Measurements from ENCODE around the gene S100B.
"Not testable (repeated sequence)": the region's sequence is repeated elsewhere in the genome, so short reads cannot be mapped to it uniquely, and the experiment has no call there.

S100B gene

GRCh38 chr21:46585191-46585953, 19.5 kb downstream of the S100B start:
- Histone ChIP-seq H2BK120ac (ENCODE audit: low read depth, low read length) (no peak overlapping the region), H2BK15ac (ENCODE audit: low read length) (no peak overlapping the region), H3K79me1 (ENCODE audit: low read depth, low read length) (no peaks in the 10 kb centered on the region), H2BK12ac (ENCODE audit: low read length) (no peak overlapping the region), H2BK5ac (ENCODE audit: low read length) (no peak overlapping the region), H3K27ac (replicated peaks; ENCODE audit: low read length) (no peak overlapping the region), H2AFZ (ENCODE audit: low read length) (no peak overlapping the region), H3K4me3 (ENCODE audit: low read length in 2 of 2) (no peak overlapping the region), H3K36me3 (replicated peaks in 1 of 2; ENCODE audit: control insufficient read depth in 2 of 2, insufficient read depth in 2 of 2, low read length in 2 of 2) (peaks cover 6 to 29% of the 10 kb centered on the region in 2 donors), H3K18ac (ENCODE audit: low read length) (no peak overlapping the region), H3K4me1 (ENCODE audit: control insufficient read depth in 2 of 2, insufficient read depth in 1 of 2, low read depth in 1 of 2, low read length in 2 of 2) (no peaks in the 10 kb centered on the region), H3K9ac (ENCODE audit: low read depth, low read length, poor library complexity) (no peak overlapping the region), H3K14ac (ENCODE audit: low read length) (no peak overlapping the region), H3K4ac (ENCODE audit: low read length) (no peak overlapping the region), H2AK5ac (ENCODE audit: low read depth, low read length) (peak overlapping the region; percentile 68), H4K91ac (ENCODE audit: low read depth, low read length, poor library complexity) (no peak overlapping the region), H3K27me3 (ENCODE audit: control insufficient read depth in 3 of 3, insufficient read depth in 3 of 3, low read depth in 1 of 3, low read length in 3 of 3) (peaks cover 0 to 1% (median 0%) of the 10 kb centered on the region in 3 experiments), H3K4me2 (ENCODE audit: insufficient read depth, low read length, poor library complexity, severe bottlenecking) (no peak overlapping the region), H3K23ac (ENCODE audit: low read depth, low read length, poor library complexity) (no peak overlapping the region), H4K8ac (ENCODE audit: low read depth, low read length) (no peak overlapping the region), H3K9me3 (replicated peaks in 1 of 2; ENCODE audit: control insufficient read depth in 2 of 2, insufficient read depth in 1 of 2, low read depth in 1 of 2, low read length in 2 of 2) (peaks cover 11 to 55% of the 10 kb centered on the region in 2 donors)
- no peak for DNase-seq (ENCODE audit: low spot score)
- WGBS, 2 donors (ENCODE audit: extremely low coverage in 2 of 2, insufficient read length in 2 of 2, insufficient replicate concordance in 1 of 2) = no CpG with 5 or more reads among the region's 7 CpGs

- no CpG with 5 or more reads among the region's 5 CpGs for WGBS, 2 donors (ENCODE audit: extremely low coverage in 2 of 2, insufficient read length in 2 of 2, insufficient replicate concordance in 1 of 2)
These were observed 23.0 kb downstream of the S100B start for GRCh38 chr21:46581780-46582307.

GRCh38 chr21:46579394-46579793, 25.5 kb downstream of the S100B start:
- not testable (repeated sequence) for H3K18ac ChIP-seq (ENCODE audit: low read length); H2BK12ac ChIP-seq (ENCODE audit: low read length); H3K9ac ChIP-seq (ENCODE audit: low read depth, low read length, poor library complexity); H3K4ac ChIP-seq (ENCODE audit: low read length); H2BK120ac ChIP-seq (ENCODE audit: low read depth, low read length); H2AK5ac ChIP-seq (ENCODE audit: low read depth, low read length); H3K4me2 ChIP-seq (ENCODE audit: insufficient read depth, low read length, poor library complexity, severe bottlenecking); H2AFZ ChIP-seq (ENCODE audit: low read length); H2BK5ac ChIP-seq (ENCODE audit: low read length); H2BK15ac ChIP-seq (ENCODE audit: low read length); H3K4me3 ChIP-seq (ENCODE audit: low read length in 2 of 2); H3K23ac ChIP-seq (ENCODE audit: low read depth, low read length, poor library complexity); H3K27ac ChIP-seq (replicated peaks; ENCODE audit: low read length); H4K91ac ChIP-seq (ENCODE audit: low read depth, low read length, poor library complexity); H4K8ac ChIP-seq (ENCODE audit: low read depth, low read length); H3K14ac ChIP-seq (ENCODE audit: low read length); H3K4me1 ChIP-seq (ENCODE audit: control insufficient read depth in 2 of 2, insufficient read depth in 1 of 2, low read depth in 1 of 2, low read length in 2 of 2); DNase-seq (ENCODE audit: low spot score); H3K79me1 ChIP-seq (ENCODE audit: low read depth, low read length); H3K27me3 ChIP-seq (ENCODE audit: control insufficient read depth in 3 of 3, insufficient read depth in 3 of 3, low read depth in 1 of 3, low read length in 3 of 3)
- no CpG with 5 or more reads among the region's 2 CpGs for WGBS, 2 donors (ENCODE audit: extremely low coverage in 2 of 2, insufficient read length in 2 of 2, insufficient replicate concordance in 1 of 2)
- peaks cover 6 to 29% of the 10 kb centered on the region in 2 donors for H3K36me3 ChIP-seq (replicated peaks in 1 of 2; ENCODE audit: control insufficient read depth in 2 of 2, insufficient read depth in 2 of 2, low read length in 2 of 2)
- H3K9me3 ChIP-seq (replicated peaks in 1 of 2; ENCODE audit: control insufficient read depth in 2 of 2, insufficient read depth in 1 of 2, low read depth in 1 of 2, low read length in 2 of 2) = peaks cover 9 to 75% of the 10 kb centered on the region in 2 donors

More at GRCh38 chr21:46581780-46582307, 23.0 kb downstream of the S100B start:
- Histone ChIP-seq H2BK5ac (ENCODE audit: low read length) (no peak overlapping the region), H3K18ac (ENCODE audit: low read length) (no peak overlapping the region), H4K91ac (ENCODE audit: low read depth, low read length, poor library complexity) (no peak overlapping the region), H3K9ac (ENCODE audit: low read depth, low read length, poor library complexity) (no peak overlapping the region), H2BK120ac (ENCODE audit: low read depth, low read length) (no peak overlapping the region), H4K8ac (ENCODE audit: low read depth, low read length) (no peak overlapping the region), H3K4me3 (ENCODE audit: low read length in 2 of 2) (no peak overlapping the region), H3K4ac (ENCODE audit: low read length) (no peak overlapping the region), H2AFZ (ENCODE audit: low read length) (no peak overlapping the region), H3K9me3 (replicated peaks in 1 of 2; ENCODE audit: control insufficient read depth in 2 of 2, insufficient read depth in 1 of 2, low read depth in 1 of 2, low read length in 2 of 2) (peaks cover 11 to 73% of the 10 kb centered on the region in 2 donors), H2BK15ac (ENCODE audit: low read length) (no peak overlapping the region), H2BK12ac (ENCODE audit: low read length) (no peak overlapping the region), H3K14ac (ENCODE audit: low read length) (no peak overlapping the region), H3K36me3 (replicated peaks in 1 of 2; ENCODE audit: control insufficient read depth in 2 of 2, insufficient read depth in 2 of 2, low read length in 2 of 2) (peaks cover 6 to 29% of the 10 kb centered on the region in 2 donors), H3K27ac (replicated peaks; ENCODE audit: low read length) (no peak overlapping the region), H3K23ac (ENCODE audit: low read depth, low read length, poor library complexity) (no peak overlapping the region), H3K79me1 (ENCODE audit: low read depth, low read length) (no peaks in the 10 kb centered on the region), H2AK5ac (ENCODE audit: low read depth, low read length) (no peak overlapping the region), H3K4me2 (ENCODE audit: insufficient read depth, low read length, poor library complexity, severe bottlenecking) (no peak overlapping the region), H3K27me3 (ENCODE audit: control insufficient read depth in 3 of 3, insufficient read depth in 3 of 3, low read depth in 1 of 3, low read length in 3 of 3) (peaks cover 0 to 1% (median 0%) of the 10 kb centered on the region in 3 experiments), H3K4me1 (ENCODE audit: control insufficient read depth in 2 of 2, insufficient read depth in 1 of 2, low read depth in 1 of 2, low read length in 2 of 2) (no peaks in the 10 kb centered on the region)
- DNase-seq (ENCODE audit: low spot score) = no peak

DNA sequence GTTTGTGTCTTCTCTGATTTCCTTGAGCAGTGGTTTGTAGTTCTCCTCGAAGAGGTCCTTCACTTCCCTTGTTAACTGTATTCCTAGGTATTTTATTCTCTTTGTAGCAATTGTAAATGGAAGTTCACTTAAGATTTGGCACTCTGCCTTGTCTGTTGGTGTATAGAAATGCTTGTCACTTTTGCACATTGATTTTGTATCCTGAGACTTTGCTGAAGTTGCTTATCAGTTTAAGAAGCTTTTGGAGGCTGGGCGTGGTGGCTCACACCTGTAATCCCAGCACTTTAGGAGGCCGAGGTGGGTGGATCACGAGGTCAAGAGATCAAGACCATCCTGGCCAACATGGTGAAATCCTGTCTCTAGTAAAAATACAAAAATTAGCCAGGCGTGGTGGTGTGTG, 27.1 kb downstream of the S100B start:
- H3K27ac ChIP-seq (replicated peaks; ENCODE audit: low read length); H2BK5ac ChIP-seq (ENCODE audit: low read length); H4K91ac ChIP-seq (ENCODE audit: low read depth, low read length, poor library complexity); H3K4me1 ChIP-seq (ENCODE audit: control insufficient read depth in 2 of 2, insufficient read depth in 1 of 2, low read depth in 1 of 2, low read length in 2 of 2); H2AK5ac ChIP-seq (ENCODE audit: low read depth, low read length); H3K9ac ChIP-seq (ENCODE audit: low read depth, low read length, poor library complexity); H4K8ac ChIP-seq (ENCODE audit: low read depth, low read length); DNase-seq (ENCODE audit: low spot score); H3K14ac ChIP-seq (ENCODE audit: low read length); H2BK15ac ChIP-seq (ENCODE audit: low read length); H3K27me3 ChIP-seq (ENCODE audit: control insufficient read depth in 3 of 3, insufficient read depth in 3 of 3, low read depth in 1 of 3, low read length in 3 of 3); H2AFZ ChIP-seq (ENCODE audit: low read length); H3K4me3 ChIP-seq (ENCODE audit: low read length in 2 of 2); H3K23ac ChIP-seq (ENCODE audit: low read depth, low read length, poor library complexity); H3K4ac ChIP-seq (ENCODE audit: low read length); H3K4me2 ChIP-seq (ENCODE audit: insufficient read depth, low read length, poor library complexity, severe bottlenecking); H3K18ac ChIP-seq (ENCODE audit: low read length); H2BK120ac ChIP-seq (ENCODE audit: low read depth, low read length); H2BK12ac ChIP-seq (ENCODE audit: low read length); H3K79me1 ChIP-seq (ENCODE audit: low read depth, low read length): not testable (repeated sequence)
- no CpG with 5 or more reads among the region's 5 CpGs for WGBS, 2 donors (ENCODE audit: extremely low coverage in 2 of 2, insufficient read length in 2 of 2, insufficient replicate concordance in 1 of 2)
- Histone ChIP-seq H3K9me3 (replicated peaks in 1 of 2; ENCODE audit: control insufficient read depth in 2 of 2, insufficient read depth in 1 of 2, low read depth in 1 of 2, low read length in 2 of 2) (peaks cover 9 to 75% of the 10 kb centered on the region in 2 donors), H3K36me3 (replicated peaks in 1 of 2; ENCODE audit: control insufficient read depth in 2 of 2, insufficient read depth in 2 of 2, low read length in 2 of 2) (peaks cover 6 to 34% of the 10 kb centered on the region in 2 donors)

All from neuronal stem cell (in vitro differentiated cells).